ENCODE results near the gene DHRS3.

DHRS3 gene

GRCh38 chr1:12637693-12638092 is 19.7 kb upstream of the DHRS3 start:
- no peak for DNase-seq (ENCODE audit: low spot score)

GRCh38 chr1:12636098-12636950 is 18.3 kb upstream of the DHRS3 start:
- no peak for DNase-seq (ENCODE audit: low spot score)

GRCh38 chr1:12634696-12635202 is 16.7 kb upstream of the DHRS3 start:
- no peak for DNase-seq (ENCODE audit: low spot score)

- DNase-seq (ENCODE audit: low spot score), result no peak
These were observed 16.1 kb upstream of the DHRS3 start for GRCh38 chr1:12634156-12634555.

- DNase-seq (ENCODE audit: low spot score), result no peak
These were observed 13.6 kb upstream of the DHRS3 start for GRCh38 chr1:12631571-12631970.

GRCh38 chr1:12630946-12631530 is 13.0 kb upstream of the DHRS3 start:
- DNase-seq (ENCODE audit: low spot score), result no peak

- no peak for DNase-seq (ENCODE audit: low spot score)
These were observed 12.2 kb upstream of the DHRS3 start for GRCh38 chr1:12629985-12630760.

- no peak for DNase-seq (ENCODE audit: low spot score)
These were observed 11.5 kb upstream of the DHRS3 start for GRCh38 chr1:12629511-12629956.

GRCh38 chr1:12627296-12627695 is 9.3 kb upstream of the DHRS3 start:
- DNase-seq (ENCODE audit: low spot score), result no peak

GRCh38 chr1:12626888-12627287 is 8.9 kb upstream of the DHRS3 start:
- DNase-seq (ENCODE audit: low spot score), result no peak

- no peak for DNase-seq (ENCODE audit: low spot score)
These were observed 7.3 kb upstream of the DHRS3 start for GRCh38 chr1:12625276-12625675.

GRCh38 chr1:12622506-12622905 is 4.5 kb upstream of the DHRS3 start:
- no peak for DNase-seq (ENCODE audit: low spot score)

GRCh38 chr1:12621346-12622335 is 3.6 kb upstream of the DHRS3 start:
- no peak for DNase-seq (ENCODE audit: low spot score)

- DNase-seq (ENCODE audit: low spot score), result no peak
These were observed 2.9 kb upstream of the DHRS3 start for GRCh38 chr1:12620931-12621330.

- no peak for DNase-seq (ENCODE audit: low spot score)
These were observed 2.5 kb upstream of the DHRS3 start for GRCh38 chr1:12620488-12620865.

- DNase-seq (ENCODE audit: low spot score), result peak; percentile 77
These were observed 1.9 kb upstream of the DHRS3 start for GRCh38 chr1:12619792-12620487.

- peak; percentile 27 for DNase-seq (ENCODE audit: low spot score)
These were observed 1.2 kb upstream of the DHRS3 start for GRCh38 chr1:12618965-12619791.

GRCh38 chr1:12618661-12618964 is 603 bp upstream of the DHRS3 start:
- no peak for DNase-seq (ENCODE audit: low spot score)

GRCh38 chr1:12617511-12617900 is 504 bp downstream of the DHRS3 start:
- peak; percentile 20 for DNase-seq (ENCODE audit: low spot score)

All from hematopoietic multipotent progenitor cell treated with erythropoietin and hydrocortisone succinate and interleukin-3 and kit ligand, for 15 days (in vitro differentiated cells).